Renal pelvis (tissue), 4 donors: ENCODE measurements around the gene ANKRD30A. TPM values are rescaled to one million over a fixed set of nuclear protein-coding genes. Genes with fewer than 3 reads are reported as not detected.
"Not testable (repeated sequence)": the region's sequence is repeated elsewhere in the genome, so short reads cannot be mapped to it uniquely, and the experiment has no call there.

ENCODE experiments used
- DNase-seq: peaks from one replicate; pipeline ENCODE4 v3.0.0-alpha.2; 2013
- polyA plus RNA-seq, 3 donors: library from polyadenylated mRNA; unstranded; fragments of 120-200 nt; gene quantifications; one replicate each; pipeline ENCODE4 v1.2.1, GENCODE V29; 2013; ENCODE audit not compliant: insufficient read length in 3 of 3

Gene ANKRD30A
- polyA plus RNA-seq, 3 donors = not detected

DNA sequence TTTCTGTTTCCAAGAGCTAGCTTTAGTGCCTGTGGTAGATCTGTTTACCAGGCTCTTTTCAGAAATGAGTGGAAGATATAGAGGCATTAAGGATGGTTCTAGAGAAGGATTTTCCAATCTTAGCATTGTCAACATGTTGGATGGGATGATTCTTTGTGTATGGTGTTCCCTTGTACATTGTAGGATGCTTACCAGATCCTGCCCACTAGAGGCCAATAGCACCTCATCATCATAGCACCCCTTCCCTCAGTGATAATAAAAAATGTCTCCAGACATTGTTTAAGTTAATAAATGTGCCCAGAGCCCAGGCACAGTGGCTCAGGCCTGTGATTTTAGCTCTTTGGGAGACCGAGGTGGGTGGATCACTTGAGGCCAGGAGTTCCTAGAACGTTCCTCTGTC, 121.2 kb downstream of the ANKRD30A start:
- DNase-seq = no peak

DNA sequence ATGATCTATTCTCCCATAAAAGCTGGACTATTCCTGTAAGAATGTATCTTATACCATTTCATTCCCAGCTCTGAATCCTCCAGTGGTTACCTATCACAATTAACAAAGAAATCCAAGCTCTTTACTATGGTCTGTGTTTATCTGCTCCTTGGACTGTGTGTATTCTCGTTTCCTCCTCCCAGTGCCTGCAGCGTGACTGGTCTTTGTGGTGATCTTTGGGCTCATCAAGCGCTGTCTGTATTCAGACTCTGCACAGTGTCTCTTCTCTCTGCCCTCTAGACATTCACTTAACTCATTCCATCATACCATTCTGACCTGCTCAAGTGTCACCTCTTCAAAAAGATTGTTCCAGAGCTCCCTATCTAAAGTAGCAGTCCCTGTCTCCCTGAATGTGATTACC, 130.4 kb downstream of the ANKRD30A start:
- DNase-seq = not testable (repeated sequence)

DNA sequence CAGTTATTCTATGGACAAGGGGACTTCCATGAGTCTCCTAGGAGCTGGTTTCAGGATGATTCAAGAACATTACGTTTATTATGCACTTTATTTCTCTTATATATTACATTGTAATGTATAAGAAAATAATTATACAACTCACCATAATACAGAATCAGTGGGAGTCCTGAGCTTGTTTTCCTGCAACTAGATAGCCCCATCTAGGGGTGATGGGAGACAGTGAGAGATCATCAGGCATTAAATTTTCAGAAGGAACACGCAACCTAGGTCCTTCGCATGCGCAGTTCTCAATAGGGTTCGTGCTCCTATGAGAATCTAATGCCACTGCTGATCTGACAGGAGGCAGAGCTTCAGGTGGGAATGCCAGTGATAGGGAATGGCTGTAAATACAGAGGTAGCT, 137.9 kb downstream of the ANKRD30A start:
- no peak for DNase-seq

DNA sequence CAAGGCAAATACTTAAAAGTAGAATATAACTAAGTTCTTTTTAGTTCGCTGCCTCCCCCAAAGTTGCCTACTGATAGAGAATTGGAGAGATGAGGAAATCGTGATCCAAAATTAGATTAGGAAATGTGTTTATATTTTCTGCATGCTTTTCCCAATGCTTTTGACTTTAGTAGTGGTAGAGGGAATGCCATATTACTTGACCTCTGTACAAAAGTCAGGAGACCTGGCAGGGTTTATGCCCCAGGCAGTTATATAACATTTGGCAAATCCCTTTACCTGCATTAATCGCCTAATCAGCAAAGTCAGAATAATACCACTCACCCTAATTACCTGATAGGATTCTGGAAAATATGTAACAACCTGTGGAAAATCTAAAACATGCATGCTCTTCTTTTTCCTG, 142.9 kb downstream of the ANKRD30A start:
- DNase-seq = no peak

DNA sequence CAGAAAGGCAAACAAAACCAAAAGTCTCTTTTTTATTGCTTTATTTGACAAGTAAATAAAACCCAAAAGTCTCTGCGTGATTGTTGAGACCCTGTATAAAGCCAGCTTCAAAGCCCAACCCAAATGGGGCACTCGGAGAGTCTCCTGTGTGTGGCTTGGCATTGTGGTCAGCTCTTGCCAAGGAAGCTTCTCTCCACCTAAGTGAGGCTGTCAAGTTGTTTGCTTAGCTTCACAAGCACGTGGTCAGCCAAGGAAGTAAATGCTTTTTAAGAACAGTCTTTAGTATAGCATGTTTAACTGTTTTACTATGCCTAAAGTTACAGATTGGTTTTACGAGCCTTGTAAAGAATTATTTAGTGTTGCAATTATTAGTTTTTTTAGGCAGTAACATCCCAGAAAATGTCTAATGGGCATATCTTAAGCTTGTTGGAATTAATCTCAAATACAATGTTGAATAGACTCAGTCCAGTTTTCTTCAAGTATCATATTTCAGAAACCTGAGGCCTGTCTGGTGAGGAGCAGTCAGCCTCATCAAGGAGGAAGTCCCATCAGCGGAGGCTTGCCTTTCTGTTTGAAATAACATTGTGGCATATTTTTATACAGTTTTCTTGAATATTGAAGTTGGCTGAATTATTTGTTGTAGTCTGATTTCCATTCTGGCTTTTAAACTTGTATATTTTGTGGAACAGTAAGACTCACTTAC, 144.3 kb downstream of the ANKRD30A start:
- DNase-seq = no peak

DNA sequence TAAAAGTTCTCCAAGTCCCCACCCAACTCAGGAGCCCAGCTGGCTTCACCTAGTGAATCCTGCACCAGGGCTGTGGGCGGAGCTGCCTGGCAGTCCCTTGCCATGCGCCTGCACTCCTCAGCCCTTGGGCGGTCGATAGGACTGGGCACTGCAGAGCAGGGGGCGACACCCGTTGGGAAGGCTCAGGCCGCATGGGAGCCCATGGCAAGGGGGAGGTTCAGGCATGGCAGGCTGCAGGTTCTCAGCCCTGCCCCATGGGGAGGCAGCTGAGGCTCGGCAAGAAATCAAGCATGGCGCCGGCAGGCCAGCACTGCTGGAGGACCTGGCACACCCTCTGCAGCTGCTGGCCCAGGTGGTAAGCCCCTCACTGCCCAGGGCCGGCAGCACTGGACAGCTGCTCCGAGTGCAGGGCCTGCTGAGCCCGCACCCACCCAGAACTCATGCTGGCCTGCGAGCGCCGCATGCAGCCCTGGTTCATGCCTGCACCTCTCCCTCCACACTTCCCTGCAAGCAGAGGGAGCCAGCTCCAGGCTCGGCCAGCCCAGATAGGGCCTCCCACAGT, 149.9 kb downstream of the ANKRD30A start:
- DNase-seq = no peak

DNA sequence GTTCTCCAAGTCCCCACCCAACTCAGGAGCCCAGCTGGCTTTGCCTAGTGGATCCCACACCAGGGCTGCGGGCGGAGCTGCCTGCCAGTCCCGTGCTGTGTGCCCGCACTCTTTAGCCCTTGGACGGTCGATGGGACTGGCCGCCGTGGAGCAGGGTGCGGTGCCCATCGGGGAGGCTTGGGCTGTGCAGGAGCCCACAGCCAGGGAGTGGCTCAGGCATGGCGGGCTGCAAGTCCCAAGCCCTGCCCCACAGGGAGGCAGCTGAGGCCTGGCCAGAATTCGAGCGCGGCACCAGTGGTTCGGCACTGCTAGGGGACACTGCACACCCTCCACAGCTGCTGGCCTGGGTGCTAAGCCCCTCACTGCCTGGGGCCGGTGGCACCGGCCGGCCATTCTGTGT, 159.7 kb downstream of the ANKRD30A start:
- DNase-seq = no peak

DNA sequence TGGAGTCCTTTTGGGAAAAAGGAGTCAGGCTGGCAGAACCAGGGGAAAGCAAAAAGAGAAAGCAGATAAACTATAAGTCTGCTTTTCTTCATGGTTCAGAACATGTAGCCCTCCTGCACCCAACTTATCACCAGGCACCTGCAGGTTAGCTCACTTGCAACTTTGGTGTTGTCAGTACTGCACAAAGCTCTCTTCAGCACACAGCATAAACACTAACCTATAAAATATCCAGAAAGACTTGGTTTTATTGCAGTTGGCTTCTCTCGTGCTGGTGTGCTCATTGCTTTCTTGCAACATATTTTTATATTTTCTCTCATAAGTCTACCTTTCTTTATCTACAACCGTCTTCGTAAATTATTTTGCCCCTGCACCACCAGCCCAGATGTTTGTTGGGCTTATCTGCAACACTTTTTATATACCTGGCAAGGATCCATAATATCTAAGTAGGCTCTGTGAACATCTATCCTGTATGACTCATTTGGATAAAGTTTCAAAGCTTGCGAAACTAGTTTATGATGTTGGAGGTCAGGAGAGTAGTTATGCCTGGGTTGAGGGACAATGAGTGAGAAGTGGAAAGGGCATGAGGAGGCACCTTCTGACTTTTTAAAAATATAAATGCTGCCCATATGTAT, 164.6 kb downstream of the ANKRD30A start:
- no peak for DNase-seq

DNA sequence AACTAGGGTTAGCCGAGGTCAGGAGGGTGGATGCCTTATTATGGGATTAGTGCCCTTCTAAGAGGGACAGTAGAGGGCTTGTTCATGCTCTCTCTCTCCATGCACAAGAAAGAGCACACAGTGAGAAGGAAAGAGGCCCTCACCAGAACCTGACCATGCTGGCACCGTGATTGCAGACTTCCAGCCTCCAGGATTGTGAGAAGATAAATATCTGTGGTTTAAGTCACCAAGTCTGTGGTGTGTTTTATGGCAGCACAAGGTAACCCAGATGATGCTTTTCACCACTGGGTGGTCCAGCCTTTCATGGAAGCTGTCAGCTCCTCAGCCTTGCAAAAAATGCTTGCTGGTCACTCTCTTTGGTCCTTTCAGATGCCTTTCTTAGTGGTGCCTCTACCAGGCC, 175.9 kb downstream of the ANKRD30A start:
- DNase-seq = no peak

DNA sequence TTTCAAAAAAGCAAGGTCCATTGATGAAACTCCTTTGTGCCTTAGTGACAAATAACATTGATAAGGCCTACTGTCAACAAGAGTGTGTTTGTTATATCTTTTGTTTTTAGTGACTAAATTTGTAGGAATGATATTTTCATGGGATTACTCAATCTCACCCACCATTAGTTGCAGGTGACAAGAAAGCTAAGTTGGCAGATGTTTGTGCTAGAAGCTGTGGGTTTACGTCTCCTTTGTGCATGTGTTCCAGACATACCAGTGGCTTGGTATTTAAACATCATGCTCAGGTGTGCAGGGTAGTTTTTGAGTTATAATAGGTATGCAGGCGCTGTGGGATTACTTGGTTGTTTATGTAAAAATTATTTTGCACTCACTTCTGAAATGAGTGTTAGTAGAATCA, 178.6 kb downstream of the ANKRD30A start:
- DNase-seq = no peak

DNA sequence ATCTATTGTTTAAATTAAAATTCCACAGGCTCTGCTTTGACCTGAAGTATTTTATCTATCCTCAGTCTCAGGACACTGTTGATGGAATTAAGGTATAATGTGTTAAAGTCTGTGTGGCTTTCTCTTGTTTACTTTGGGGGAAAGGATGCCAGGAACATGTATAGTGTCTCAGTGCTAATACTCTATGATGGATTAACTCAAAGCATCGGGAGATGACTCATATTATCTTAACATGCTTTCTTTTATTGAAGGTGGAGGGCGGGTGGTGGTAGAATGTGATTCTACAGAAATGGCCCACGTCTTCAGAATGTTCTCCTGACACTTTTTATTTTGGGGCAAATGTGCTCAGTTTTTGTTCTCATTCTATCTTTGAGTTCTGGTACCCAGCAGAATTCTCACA, 189.0 kb downstream of the ANKRD30A start:
- DNase-seq = no peak

DNA sequence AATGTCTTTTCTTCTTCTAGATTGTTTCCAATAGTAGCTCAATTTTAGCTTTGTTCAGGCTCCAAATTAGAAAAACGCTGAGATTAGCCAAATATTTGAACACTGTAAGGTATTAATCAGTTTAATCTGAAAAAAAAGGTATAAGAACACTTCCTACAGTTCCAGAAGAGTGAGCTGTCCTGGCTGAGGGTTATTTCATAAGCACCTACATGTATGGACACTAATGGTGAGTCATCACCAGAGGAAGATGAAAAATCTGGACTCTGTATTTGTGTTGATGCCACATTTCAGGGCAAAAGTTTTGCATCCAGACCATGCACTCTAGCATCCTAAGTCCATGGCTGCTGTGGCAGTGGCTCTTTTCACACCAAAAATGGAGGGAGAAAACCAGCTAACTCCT, 189.5 kb downstream of the ANKRD30A start:
- no peak for DNase-seq

DNA sequence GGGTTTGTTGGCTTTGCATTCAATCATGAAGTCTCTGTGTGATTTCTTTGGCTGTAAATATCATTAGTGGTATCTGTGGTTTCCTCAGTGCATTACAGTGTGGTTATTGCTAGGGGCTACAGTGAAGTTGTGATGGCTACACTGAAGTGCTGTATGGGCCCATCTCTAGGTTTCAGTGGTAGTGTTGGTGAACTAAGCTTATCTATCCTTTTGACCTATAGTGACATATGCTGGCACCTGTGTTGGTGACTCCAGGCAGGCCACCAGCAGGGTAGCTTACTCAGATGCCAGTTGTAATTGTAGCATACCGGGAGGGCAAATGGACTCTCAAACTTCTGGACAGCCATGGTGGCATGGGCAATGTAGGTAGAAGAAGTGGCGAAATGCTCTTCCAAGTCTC, 219.0 kb downstream of the ANKRD30A start:
- no peak for DNase-seq

DNA sequence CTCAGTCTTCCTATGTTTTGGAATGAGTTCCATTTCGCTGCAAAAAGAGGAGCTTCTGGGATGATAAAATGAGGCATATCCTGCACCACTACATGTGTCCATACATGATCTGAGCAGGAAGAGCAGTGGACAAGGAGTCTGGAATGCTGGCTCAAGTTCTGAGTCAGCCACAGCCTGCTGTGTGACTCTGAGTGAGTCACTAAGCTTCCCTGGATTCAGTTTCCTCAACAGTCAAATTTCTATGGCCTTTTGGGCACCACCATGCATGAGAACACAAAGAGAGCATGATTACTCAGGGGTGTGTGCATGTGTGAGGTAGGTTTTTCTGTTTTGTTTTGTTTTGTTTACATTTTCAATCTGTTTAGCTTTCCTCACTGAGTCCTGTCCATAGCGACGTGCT, 254.6 kb downstream of the ANKRD30A start:
- no peak for DNase-seq

DNA sequence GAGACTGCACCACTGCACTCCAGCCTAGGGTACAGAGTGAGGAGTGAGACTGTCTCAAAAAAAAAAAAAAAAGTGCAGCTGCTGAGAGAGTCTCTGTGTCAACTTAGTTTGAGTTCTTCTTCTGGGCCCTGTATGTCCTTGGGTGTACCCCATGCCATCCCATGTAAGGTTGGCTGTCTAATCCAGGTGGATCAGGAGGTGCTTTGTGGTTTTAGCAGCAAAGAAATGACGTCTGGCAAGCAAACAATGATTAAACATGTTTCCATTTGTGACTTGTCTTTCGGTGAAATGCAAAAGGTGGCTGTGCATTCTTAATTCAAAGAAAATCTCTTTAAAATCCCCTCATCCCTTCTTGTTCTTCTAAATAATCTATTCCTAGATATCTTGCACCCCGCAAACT, 255.9 kb downstream of the ANKRD30A start:
- DNase-seq = no peak

DNA sequence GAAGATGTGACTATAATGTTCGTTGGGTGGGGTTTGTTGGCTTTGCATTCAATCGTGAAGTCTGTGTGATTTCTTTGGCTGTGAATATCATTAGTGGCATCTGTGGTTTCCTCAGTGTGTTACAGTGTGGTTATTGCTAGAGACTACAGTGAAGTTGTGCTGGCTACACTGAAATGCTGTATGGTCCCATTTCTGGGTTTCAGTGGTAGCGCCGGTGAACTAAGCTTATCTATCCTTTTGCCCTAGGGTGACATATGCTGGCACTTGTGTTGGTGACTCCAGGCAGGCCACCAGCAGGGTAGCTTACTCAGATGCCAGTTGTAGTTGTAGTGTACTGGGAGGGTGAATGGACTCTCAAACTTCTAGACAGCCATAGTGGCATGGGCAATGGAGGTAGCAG, 259.5 kb downstream of the ANKRD30A start:
- no peak for DNase-seq

DNA sequence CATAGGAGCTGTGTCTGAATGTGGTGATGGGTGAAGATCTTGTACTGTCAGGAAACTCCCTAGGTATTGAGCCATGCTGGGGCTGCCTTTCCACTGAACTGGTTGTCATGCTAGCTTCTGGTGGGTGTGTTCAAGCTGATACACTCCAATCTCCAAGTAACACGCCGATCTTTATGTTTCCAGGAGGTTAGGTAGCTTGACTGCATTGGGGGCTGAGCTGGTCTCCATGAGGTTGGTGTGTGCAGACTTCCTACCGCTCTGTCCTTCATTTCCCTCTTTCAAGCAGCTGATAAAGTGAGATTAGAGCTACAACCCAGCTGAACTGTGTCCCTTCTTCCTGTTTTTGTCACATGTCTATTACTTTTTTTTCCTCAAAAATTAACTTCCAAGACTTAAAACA, 265.5 kb downstream of the ANKRD30A start:
- no peak for DNase-seq

DNA sequence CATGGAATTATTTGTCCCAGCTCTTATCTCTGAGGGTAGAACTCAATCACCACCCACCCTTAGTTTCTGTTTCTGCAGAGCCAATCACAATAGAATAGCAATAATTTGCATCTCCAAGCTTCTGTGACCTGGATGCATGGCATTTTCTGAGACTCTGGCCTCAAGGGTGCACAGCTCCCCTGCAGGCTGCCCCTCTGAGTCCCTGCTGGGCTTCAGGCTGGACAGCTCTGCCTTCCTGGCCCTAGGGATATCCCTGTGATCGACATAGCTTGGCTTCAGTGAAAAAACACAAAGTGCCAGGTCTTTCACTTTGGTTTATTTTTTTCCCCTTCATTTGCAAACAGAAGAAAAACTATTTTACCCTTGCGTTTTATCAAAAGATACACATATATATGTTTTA, 275.4 kb downstream of the ANKRD30A start:
- DNase-seq = not testable (repeated sequence)

DNA sequence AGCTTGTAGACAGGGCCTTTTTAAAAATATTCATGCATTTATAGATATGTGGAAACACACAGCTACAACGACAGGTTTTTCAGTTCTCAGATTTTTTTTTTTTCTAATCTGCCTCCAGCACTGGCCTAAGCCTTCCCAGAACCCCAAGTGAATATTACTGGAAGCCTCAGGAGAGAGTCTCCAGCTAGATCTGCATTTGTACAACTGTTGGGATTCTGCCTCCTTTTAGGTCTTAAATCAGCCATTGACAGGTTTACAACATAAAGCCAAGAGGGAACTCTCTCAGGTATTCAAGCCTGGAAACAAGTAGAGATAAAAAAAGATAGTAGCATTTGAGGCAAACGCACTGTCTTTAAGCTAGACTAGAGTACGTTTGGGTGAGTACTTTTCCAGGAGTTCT, 275.8 kb downstream of the ANKRD30A start:
- no peak for DNase-seq

DNA sequence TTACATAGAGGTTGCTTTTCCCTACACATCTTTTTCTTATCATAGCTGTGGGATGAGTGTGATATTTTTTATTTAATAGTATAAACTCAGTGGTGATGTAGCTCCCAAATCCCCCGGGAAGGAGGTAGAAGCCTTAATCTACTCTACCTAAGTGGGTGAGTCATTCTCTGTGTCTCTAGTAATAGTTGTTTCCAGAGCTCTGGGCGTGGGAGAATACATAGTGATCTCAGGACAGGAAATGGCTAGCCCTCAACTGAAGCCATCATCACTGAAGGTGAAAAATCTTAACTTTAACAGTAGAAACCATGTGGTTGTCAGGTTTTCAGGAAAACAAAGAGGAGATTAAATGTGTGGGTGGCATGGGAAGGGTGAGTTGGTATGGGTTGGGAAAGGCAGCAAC, 278.4 kb downstream of the ANKRD30A start:
- DNase-seq = no peak
